OCI-LY1 (cell line): Measurements from ENCODE around the gene AFAP1.

Source experiments
- H2AFZ ChIP-seq: fragments of 200-600 bp; sonication (generic), shearing (Covaris generic); 2 replicates; pipeline ENCODE4 v1.6.0; 2014; ENCODE audit warnings: antibody characterized with exemption, mild to moderate bottlenecking, low read length
- H3F3A ChIP-seq: fragments of 200-600 bp; sonication (generic), shearing (Covaris generic); 2 replicates; pipeline ENCODE4 v1.6.0; 2014; ENCODE audit warnings: mild to moderate bottlenecking, antibody characterized with exemption, low read length, moderate library complexity; ENCODE audit not compliant: insufficient read depth
- H3K27ac ChIP-seq: fragments of 200-600 bp; sonication (generic); 2 replicates; pipeline ENCODE4 v1.5.1; 2014; ENCODE audit warnings: low read length, mixed run types, mild to moderate bottlenecking, low read depth; ENCODE audit not compliant: poor library complexity, severe bottlenecking
- H3K27me3 ChIP-seq: fragments of 200-600 bp; sonication (generic); 2 replicates; pipeline ENCODE4 v1.6.0; 2014; ENCODE audit warnings: antibody characterized with exemption, mild to moderate bottlenecking, low read length, moderate library complexity; ENCODE audit not compliant: insufficient read depth
- H3K36me3 ChIP-seq: fragments of 200-600 bp; sonication (generic); 2 replicates; pipeline ENCODE4 v1.6.1; 2014; ENCODE audit warnings: mild to moderate bottlenecking, antibody characterized with exemption, low read length, moderate library complexity, mixed read lengths; ENCODE audit not compliant: insufficient read depth
- H3K4me1 ChIP-seq: fragments of 200-600 bp; sonication (generic); 2 replicates; pipeline ENCODE4 v1.5.1; 2014; ENCODE audit warnings: mild to moderate bottlenecking, low read length, moderate library complexity; ENCODE audit not compliant: insufficient read depth, severe bottlenecking
- H3K4me2 ChIP-seq: fragments of 200-600 bp; sonication (generic), shearing (Covaris generic); 2 replicates; pipeline ENCODE4 v1.6.1; 2014; ENCODE audit warnings: low read length
- H3K4me3 ChIP-seq: fragments of 200-600 bp; sonication (generic); 2 replicates; pipeline ENCODE4 v1.5.1; 2014; ENCODE audit warnings: low read length, low read depth, mild to moderate bottlenecking, mixed read lengths; ENCODE audit not compliant: poor library complexity, severe bottlenecking
- H3K79me2 ChIP-seq: fragments of 200-600 bp; shearing (Covaris generic); 2 replicates; pipeline ENCODE4 v1.6.1; 2016; ENCODE audit warnings: mixed run types, low read length, mixed read lengths; ENCODE audit not compliant: insufficient read depth
- H3K9ac ChIP-seq: fragments of 200-600 bp; sonication (generic), shearing (Covaris generic); 2 replicates; pipeline ENCODE4 v1.6.1; 2014; ENCODE audit warnings: mild to moderate bottlenecking, low read length, mixed read lengths
- H3K9me2 ChIP-seq: fragments of 200-600 bp; sonication (generic), shearing (Covaris generic); 2 replicates; pipeline ENCODE4 v1.6.1; 2014; ENCODE audit warnings: low read depth, mild to moderate bottlenecking, low read length, mixed read lengths
- H3K9me3 ChIP-seq: fragments of 200-600 bp; shearing (Covaris generic); 2 replicates; pipeline ENCODE4 v1.6.1; 2014; ENCODE audit warnings: low read length, mixed read lengths
- H4K20me1 ChIP-seq: fragments of 200-600 bp; sonication (generic), shearing (Covaris generic); 2 replicates; pipeline ENCODE4 v1.6.0; 2016; ENCODE audit warnings: mild to moderate bottlenecking, low read length; ENCODE audit not compliant: insufficient read depth
- EZH2 ChIP-seq: fragments of 200-600 bp; sonication (generic), shearing (Covaris generic); IDR thresholded peaks from 2 replicates; pipeline ENCODE4 v1.8.0; 2017; ENCODE audit warnings: borderline replicate concordance, mixed run types, mild to moderate bottlenecking, antibody characterized with exemption, low read length, moderate library complexity, mixed read lengths
- TF ChIP-seq, protein P1 (sequence below): fragments of 200-600 bp; sonication (generic), shearing (Covaris generic); IDR thresholded peaks from 2 replicates; pipeline ENCODE4 v1.5.1; 2017; ENCODE audit warnings: mild to moderate bottlenecking, antibody characterized with exemption, low read length, moderate library complexity, mixed read lengths

The AFAP1 gene

DNA sequence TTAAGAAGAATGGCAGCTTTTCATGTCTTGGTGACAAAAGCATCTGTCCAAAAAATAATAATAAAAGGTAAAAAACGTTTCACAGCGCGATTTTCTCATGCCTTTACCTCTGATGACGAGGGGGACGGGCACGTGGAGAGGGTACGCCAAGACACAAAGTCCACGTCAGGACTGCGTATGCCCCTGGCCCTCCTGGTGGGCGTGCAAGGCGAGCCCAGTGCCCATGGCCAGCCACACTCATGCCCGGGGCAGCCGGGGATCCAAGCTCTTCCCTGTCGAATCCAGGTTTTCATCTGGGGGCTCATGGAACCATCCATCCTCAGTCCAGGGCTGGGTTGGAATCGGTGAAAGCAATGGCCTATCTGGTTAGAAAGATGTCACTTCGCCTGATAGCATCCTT lies 176.6 kb downstream of the AFAP1 start:
- Histone ChIP-seq H3K36me3 (no peaks in the 10 kb centered on the region), H3F3A (no peaks in the 10 kb centered on the region), H4K20me1 (no peaks in the 10 kb centered on the region), H3K4me3 (no peak overlapping the region), H3K27me3 (no peaks in the 10 kb centered on the region), H2AFZ (no peak overlapping the region), H3K9ac (no peak overlapping the region), H3K9me2 (no peaks in the 10 kb centered on the region), H3K9me3 (no peaks in the 10 kb centered on the region), H3K4me1 (peaks cover 7% of the 10 kb centered on the region), H3K27ac (no peak overlapping the region), H3K4me2 (no peak overlapping the region), H3K79me2 (no peaks in the 10 kb centered on the region)
- no peak for TF ChIP-seq EZH2
- TF ChIP-seq, protein P1, sequence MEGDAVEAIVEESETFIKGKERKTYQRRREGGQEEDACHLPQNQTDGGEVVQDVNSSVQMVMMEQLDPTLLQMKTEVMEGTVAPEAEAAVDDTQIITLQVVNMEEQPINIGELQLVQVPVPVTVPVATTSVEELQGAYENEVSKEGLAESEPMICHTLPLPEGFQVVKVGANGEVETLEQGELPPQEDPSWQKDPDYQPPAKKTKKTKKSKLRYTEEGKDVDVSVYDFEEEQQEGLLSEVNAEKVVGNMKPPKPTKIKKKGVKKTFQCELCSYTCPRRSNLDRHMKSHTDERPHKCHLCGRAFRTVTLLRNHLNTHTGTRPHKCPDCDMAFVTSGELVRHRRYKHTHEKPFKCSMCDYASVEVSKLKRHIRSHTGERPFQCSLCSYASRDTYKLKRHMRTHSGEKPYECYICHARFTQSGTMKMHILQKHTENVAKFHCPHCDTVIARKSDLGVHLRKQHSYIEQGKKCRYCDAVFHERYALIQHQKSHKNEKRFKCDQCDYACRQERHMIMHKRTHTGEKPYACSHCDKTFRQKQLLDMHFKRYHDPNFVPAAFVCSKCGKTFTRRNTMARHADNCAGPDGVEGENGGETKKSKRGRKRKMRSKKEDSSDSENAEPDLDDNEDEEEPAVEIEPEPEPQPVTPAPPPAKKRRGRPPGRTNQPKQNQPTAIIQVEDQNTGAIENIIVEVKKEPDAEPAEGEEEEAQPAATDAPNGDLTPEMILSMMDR, result no peak

DNA sequence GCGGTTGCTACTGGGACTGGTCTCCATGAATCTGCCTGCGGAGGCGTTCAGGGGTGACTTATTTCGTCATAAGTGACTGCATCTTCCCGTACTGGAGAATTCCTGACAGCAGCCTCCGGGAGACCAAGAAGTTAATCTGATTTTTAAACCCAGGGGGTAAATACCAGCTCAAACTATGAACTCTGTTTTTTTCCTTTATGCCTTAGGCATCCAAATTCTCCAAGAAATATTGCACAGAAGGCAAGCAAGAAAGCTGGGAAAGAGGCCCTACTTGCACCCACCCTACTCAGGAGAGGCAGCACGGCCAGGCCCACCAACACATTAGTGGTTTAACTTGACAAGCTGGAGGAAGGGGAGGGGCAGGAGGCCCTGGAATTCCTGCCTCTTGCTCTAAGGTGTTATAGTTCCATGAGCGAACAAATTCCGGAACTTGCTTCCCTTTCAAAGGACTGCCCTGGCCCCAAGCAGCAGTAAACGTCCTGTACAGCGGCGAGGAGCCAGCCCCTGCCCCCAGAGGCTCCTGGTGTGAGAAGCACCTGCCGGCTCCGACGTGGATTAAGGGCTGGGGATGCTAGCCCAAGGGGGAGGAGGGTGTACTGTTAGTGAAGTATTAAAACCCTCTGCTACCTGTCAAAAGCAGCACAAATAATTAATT lies 177.2 kb downstream of the AFAP1 start:
- H3F3A ChIP-seq, result no peaks in the 10 kb centered on the region
- H4K20me1 ChIP-seq, result no peaks in the 10 kb centered on the region
- no peaks in the 10 kb centered on the region for H3K79me2 ChIP-seq
- no peaks in the 10 kb centered on the region for H3K9me2 ChIP-seq
- no peak overlapping the region for H3K4me2 ChIP-seq
- H3K4me3 ChIP-seq, result no peak overlapping the region
- H3K27me3 ChIP-seq, result no peaks in the 10 kb centered on the region
- no peak overlapping the region for H3K27ac ChIP-seq
- TF ChIP-seq, protein P1, result no peak
- TF ChIP-seq EZH2, result no peak
- H3K9me3 ChIP-seq, result no peaks in the 10 kb centered on the region
- peaks cover 7% of the 10 kb centered on the region for H3K4me1 ChIP-seq
- no peak overlapping the region for H2AFZ ChIP-seq
- no peaks in the 10 kb centered on the region for H3K36me3 ChIP-seq
- no peak overlapping the region for H3K9ac ChIP-seq

DNA sequence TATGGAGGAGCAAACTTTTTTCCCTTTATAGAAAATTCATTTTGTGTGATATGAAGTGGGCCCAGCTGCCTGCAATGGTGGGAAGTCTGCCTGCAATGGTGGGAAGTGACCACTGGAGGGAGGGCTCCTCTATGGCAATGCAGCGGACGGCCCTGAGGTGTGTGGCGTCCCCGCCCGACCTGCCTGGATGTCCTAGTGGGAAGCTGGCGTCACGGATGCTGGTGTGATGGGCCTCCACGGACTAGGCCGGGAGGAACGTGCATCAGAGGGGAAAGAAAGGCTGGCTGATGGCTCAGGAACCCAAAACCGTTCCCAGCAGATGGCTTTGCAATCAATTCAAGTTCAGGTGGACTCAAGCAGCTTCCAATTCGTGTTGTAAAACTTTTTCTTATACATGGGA lies 177.9 kb downstream of the AFAP1 start:
- H3K9me2 ChIP-seq, result no peaks in the 10 kb centered on the region
- H3K4me3 ChIP-seq, result no peak overlapping the region
- no peak overlapping the region for H3K4me2 ChIP-seq
- no peaks in the 10 kb centered on the region for H4K20me1 ChIP-seq
- TF ChIP-seq, protein P1, result peak; percentile 49; the same call in 1 of the 2 replicates
- no peak for TF ChIP-seq EZH2
- H3K9me3 ChIP-seq, result no peaks in the 10 kb centered on the region
- no peak overlapping the region for H3K27ac ChIP-seq
- H3K36me3 ChIP-seq, result no peaks in the 10 kb centered on the region
- peaks cover 7% of the 10 kb centered on the region for H3K4me1 ChIP-seq
- no peaks in the 10 kb centered on the region for H3K27me3 ChIP-seq
- H3F3A ChIP-seq, result no peaks in the 10 kb centered on the region
- H3K79me2 ChIP-seq, result no peaks in the 10 kb centered on the region
- no peak overlapping the region for H3K9ac ChIP-seq
- H2AFZ ChIP-seq, result no peak overlapping the region
